SHP77 treated with DMSO at 0.1 percent for 48 hours (cell line): Measurements from ENCODE around the gene IQGAP2.

ENCODE experiments used
- DNase-seq: peaks from one replicate; lab custom pipeline; 2025; lab: John Stamatoyannopoulos, UW

The IQGAP2 gene

DNA sequence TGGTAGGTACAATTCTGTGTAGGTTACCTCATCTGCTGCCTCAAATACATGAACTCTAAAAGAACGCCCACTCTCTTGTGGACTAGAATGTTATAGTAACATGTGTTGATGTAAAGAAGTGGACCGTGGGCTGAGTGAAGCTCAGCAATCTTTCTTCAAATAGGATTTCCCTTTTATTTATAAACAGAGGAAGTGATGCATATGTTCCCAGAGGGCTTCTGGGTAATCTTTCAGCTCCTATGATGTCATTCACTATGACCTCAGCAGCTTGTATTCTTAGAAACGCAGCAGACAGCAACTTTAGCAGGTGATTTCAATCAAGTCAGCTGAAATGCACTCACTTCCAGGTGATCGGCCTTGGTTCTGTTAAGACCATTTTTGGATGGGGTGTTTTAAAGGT is 205.7 kb downstream of the IQGAP2 start:
- no peak for DNase-seq

DNA sequence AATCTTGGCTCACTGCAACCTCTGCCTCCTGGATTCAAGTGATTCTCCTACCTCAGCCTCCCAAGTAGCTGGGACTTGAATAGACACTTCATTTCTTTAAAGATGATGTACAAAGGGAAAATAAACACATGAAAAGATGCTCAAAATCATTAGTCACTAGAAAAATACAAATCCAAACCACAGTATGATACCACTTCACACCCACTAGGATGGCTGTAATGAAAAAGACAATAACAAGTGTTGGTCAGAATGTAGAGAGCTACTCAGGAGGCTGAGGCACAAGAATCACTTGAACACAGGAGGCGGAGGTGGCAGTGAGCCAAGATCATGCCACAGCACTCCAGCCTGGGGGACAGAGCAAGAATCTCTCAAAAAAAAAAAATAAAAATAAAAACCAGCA is 207.1 kb downstream of the IQGAP2 start:
- DNase-seq: no peak

DNA sequence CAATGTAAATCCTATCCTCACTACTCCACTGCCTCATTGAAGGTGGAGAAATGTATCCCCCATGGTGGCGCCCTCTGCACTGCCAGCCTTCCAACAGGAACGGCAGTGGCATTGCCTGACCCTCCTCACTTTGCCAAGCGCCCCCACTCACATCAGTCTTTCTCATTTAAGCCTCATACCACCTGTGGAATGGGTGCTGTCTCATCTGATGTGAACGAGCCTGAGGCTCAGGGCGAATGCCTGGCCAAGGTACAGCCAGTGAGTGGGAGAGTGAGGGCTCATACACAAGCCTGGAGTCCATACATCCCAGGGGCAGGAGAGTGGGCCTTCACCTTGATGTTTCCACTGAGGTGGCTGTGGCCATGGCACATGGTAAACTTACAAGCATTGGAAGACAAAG is 209.9 kb downstream of the IQGAP2 start:
- DNase-seq: no peak

DNA sequence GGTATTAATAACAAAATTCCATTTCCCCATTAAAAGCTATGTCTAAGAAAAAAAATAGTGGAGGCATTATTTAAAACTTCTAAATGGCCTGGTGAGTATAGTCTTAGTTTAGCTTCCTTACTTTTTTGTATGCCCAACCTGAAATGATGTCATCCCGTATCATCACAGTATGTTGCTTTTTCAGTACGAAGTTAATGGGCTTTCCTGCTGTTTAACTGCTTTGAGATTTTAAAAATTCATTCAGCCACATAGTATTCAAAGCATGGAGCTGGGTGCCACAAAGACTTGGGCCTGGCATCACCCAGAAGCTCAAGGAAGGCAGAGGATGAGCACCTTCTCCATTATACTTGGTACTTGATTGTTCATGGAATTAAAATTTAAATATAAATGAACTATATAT is 212.7 kb downstream of the IQGAP2 start:
- DNase-seq: no peak

DNA sequence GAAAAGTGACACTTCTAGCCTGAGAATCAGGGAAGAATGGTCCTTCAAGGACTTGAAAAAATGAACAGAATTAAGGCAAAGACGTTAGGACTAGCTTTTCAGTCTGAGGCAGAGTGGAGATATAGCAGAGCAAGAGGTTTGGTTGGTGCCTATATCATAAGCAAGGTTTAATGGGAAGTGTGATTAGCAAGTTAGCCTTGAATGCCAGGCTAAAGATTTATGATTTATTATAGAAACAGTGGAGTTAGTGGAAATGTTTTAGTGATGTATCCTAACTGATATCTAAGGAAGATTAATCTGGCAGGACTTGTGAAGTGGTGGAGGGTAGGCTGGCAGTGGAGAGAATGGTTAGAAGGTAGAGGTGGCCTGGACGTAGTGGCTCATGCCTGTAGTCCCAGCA is 213.1 kb downstream of the IQGAP2 start:
- DNase-seq: no peak

DNA sequence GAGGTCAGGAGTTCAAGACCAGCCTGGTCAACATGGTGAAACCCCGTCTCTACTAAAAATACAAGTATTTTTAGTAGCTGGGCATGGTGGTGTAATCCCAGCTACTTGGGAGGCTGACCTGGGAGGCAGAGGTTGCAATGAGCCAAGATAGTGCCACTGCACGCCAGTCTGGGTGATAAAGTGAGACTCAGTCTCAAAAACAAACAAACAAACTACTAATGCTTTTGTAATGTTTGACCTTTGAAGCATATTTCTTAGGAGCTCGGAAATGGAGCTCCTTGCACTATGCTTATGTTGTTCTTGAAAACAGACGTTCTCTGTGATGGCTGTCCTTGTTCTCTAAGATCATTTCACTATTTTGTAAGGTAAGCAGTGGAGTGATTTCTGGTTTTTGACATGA is 214.1 kb downstream of the IQGAP2 start:
- no peak for DNase-seq

DNA sequence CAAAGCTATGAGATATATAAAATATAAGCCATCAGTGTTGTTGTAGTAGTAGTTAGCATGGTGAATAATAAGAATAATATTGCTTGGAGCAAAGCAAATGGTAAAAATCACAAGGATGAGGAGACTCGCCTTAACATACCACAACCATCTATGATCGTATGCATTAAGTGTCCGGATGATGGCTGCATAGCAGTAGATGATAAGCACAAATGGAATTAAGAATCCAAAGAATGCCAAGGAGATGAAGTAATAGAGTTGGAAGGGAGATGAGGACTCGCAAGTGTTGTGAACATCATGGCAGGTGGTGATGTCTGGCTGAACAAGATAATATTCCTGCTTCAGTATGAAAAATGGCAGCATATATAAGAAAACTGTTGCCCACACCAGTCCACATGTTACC is 214.6 kb downstream of the IQGAP2 start:
- no peak for DNase-seq

DNA sequence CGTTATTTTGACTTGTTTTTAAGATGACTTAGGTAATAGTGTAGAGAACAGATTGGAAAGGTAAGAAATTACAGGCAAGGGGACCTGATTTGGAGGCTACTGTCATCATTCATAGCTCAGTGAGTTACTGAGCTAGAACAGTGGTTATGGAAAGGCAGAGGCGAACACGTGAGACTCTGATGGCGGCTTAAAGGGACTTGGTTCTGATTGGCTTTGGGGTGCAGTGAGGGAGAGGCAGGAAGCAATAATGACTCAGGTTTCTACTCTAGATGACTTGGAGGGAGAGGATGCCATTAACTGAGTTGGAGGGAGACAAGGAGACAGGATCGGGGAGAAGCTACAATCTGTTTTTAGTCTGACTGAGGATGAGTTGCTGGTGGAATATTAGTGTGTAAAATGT is 217.1 kb downstream of the IQGAP2 start:
- no peak for DNase-seq

DNA sequence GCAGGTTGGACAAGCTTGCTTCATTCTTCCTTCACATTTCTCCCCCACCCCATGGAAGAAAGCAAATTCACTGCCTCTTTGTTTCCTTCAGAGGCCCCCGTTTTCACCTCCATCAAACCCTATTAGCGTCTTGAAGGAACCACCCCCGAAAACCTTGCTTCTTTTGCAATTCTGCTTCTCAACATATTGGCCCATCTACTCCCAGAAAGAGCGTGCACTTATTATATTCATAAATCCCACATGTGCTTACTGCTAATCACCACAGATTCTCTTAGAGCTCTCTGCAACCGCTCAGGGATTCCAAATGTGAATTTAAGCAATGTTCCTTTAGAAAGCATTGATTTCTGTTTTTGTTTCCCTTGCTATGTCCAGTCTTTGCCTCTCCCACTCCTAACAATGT is 219.0 kb downstream of the IQGAP2 start:
- no peak for DNase-seq

DNA sequence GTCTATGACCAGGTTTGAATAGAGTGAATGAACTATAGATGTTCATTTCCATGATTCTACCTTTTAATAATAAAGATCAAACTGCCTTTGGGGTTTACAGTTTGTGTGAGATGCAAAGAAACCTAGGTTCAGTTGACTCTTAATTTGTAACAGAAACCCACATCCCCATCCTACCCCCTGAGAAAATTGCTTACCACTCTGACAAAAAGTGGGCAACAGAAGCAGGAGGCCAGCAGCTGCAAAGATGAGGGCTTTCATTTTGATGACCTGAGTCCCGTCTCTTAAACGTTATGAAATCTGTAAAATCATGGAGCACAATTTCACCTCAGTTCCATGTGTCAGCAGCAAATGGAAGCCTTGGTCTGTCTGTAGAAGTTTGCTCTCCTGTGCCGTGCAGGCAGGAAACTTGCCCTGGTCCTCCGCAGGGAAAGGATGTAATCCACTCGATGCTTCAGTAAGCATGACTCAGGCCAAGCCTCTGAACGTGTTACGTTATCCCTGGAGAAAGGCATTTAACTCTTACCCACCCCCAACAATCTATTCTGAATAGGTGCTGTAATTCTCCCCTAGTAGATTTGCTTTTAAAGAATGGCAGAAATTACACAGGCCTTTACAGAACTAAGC is 220.0 kb downstream of the IQGAP2 start, which contains the start of gene F2RL2:
Gene F2RL2, minus strand, starts transcription at position 431 of the 624 bp plus-strand sequence. Its CDS starts 173 bp downstream, at position 258.
- DNase-seq: no peak

DNA sequence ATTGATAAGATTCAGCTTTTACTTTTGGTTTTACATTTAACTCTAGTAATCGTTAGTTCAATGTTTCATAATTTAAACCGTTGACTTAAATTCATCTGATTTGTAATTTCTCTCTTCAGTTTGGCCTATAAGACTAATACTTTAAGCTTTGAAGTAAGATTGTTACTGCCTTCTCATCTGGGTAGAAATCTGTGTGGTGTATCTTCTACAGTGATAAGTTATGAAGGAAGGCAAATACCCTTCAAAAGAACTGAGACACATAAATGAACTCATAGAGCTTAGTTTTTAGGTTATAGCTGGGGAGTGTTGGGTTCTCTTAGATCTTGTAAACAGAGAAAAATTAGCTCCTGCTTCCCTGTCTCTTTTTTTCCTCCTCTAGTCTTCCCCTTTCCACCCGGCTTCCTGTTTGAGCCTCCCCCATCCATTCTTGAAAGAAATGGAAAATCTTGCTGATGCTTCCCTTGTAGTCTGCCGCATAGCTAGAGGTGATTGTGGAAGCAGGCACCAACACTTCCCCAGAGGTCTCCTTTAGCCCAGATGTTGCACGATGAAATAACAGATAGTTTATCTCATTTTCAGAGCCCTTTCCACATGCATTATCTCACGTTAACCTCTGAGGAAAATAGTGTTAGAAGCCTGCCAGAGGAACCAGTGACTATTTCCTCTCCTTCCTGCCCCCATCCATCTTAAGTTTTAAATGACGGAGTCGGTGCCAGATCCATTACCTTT is 222.2 kb downstream of the IQGAP2 start:
- no peak for DNase-seq

DNA sequence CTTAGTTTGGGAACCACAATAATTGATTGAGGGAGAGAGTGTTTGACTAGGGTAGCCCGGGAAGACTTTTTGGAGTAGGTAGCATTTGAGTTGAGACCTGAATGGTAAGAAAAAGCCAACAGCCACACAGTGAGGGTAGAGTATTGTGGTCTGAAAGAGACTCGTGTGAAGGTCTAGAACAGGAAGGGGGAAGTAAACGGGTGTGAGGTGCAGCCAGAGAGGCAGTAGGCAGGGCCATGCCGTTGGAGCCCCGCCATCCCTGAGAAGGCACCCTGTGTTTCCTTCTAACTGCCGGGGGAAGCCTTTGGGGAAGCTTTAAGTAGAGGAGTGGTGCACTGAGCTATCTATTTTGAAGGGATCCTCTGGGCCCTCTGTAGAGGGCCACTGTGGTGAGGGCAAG is 223.7 kb downstream of the IQGAP2 start:
- no peak for DNase-seq

DNA sequence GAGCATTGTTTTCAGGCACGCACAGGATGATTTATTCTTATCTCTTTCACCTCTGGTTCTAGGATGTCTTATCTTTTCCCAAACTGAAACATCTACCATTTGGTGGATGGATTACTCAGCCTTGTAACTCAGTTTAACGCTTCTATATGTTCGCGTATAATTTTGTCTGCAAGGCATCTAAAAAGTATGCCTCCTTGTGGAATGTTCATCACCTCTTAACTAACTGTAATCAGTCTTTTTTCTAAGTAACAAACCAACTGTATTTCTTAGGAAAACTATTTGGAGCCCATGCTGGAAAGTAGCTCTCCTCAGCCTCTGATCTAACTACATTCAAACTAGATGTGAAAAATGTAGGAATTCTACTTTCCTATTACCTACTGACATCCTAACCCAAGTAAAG is 231.6 kb downstream of the IQGAP2 start:
- no peak for DNase-seq

DNA sequence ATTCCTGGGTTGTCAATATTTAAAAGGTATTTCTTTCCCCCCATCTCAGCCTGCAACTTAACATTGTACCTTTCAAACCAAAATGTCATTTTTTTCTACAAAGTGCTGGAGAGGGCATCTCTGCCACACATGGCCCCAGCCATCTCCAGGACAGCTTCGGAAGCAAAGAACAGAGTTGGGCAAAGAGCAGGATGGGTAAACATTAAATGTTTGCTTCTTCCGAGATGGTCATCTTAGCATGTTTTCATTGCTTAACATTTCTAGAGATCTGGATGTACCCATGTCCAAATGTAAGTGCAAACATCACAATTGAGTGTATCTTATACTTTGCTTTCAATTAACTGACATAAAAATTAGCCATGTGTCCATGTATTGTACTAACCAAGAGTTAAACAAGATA is 234.4 kb downstream of the IQGAP2 start:
- no peak for DNase-seq

DNA sequence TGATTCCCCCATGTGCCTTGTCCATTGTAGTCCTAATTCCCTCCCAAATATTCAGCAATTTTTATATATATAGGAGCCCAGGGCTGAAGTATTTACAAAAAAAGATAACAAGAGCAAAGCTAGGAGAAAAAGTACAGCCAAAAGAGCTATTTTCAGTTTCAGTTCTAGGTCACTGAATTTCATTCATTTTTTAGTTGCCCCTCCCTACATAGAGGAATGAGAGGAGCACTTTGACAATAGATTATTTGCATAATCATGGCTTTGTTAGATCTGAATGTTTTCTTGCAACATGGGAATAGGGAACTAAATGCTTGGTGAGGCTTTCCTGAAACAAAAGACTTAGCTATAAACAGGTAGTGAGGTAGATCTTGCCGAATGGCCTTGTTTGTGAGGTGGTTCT is 235.4 kb downstream of the IQGAP2 start:
- DNase-seq: no peak

DNA sequence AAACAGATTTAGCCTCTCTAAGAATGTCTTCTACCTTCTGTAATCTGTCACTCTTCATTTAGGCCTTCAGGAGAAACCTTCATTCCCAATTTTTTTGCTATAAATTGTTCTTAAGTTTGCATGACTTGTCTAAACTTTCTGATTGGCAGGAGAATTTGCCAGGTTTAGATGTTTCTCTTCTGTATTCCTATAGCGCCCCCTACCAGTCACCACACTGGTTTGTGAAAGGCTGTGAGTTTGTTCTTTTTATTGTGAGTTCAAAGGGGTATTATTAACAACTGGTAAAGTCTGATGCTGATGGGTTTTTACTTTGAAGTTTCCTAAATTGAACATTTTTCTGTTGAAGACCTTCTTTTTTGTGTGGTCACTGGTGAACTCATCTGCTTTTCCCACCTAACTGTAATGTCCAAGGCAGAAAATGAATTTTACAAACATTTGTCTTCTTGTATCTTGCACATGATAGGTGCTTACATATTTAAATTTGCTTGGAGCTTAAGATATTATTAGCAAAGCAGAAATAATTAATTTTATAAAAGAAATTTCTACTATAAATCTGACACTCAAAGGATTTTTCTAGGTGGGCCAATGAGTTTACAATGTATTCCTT is 238.5 kb downstream of the IQGAP2 start:
- peak; percentile 6 for DNase-seq

DNA sequence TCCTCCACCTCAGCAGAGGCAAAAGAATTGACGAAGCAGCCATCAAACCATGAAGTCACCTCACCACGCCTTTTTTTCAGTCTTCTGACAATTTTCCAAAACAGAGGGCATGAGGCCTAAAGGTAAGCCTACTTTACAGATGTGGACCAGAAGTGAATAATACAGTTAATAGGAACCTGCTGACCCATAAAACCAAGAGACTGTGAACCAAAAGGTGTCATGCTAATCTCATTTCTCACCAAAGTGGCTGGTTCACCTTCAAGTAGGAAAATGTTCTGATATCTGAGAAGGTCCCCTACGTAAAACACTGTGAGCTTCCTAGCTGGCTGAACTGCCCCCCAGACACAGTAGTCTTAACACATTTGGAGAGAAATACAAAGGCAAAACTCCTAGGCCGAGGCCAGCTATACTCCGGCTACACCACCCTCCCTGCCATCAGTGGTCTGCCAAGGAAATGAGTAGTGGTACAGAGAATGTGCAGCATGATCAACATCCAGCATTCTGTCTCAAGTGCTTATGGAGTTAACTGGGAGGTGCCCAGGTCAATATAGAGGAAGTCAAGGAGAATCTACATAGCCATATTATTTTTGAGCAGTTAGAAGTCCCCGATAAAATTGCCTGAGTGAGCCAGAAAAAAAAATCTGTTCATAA is 239.4 kb downstream of the IQGAP2 start:
- DNase-seq: no peak

DNA sequence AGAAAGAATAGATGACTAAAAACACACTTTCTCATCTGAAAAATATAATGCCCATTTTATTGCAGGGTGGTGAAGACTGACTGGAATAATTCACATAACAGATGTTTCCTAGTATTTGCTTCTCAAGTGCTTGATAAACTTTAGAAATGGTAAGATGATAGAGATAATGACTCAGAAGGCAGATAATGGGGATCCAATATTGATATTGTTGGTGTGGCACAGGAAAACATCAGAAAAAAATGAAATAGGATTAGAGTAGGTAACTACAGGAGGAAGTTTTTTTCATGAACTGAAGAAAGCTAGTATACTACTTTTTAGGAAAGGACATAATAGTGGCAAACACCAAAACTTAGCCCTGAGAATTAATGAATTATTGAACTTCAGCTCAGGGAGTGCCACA is 240.3 kb downstream of the IQGAP2 start:
- DNase-seq: no peak

DNA sequence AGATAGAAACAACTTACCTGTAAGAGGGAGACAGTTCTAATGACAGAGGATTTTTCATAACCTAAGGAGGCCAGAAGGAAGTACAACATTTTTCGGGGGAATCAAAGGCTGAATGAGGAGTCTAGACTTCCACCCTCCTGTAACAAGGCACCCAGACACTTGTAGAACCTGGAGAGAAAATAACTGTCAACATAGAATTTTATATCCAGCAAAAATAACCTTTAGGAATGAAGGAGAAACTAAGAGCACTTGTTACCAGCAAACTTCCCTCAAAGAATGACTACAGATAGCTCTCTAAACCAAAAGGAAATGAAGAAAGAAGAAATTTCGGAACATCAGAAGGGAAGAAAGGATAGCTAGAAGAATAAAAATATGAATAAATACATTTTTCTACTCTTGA is 246.1 kb downstream of the IQGAP2 start:
- no peak for DNase-seq

DNA sequence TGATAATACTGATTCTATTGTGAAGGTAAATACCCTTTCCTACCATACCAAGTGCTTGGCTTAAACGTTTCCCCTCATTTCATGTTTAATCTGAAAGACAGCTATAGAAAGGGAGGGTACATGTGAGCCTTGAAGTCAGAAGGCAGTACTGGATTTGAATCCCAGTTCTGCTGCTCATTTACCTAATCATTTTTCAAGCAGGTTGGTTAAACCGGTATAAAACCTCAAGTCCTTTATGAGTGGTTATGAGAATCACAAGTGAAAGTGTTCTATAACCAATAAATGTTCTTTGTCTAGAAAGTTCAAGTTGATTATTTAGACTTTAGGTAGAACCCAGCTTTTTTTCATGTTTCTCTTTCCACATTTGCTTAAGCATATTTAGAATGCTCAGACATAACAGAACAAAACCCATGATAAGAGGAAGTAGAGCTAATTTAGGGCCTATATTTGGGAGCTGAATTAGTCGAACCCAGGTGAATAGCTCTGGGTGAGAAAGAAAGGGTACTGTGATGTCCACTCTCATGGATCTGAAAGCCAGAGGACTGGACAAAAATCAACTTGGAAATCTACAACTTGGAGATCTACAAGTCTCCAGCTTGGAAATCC is 249.8 kb downstream of the IQGAP2 start:
- DNase-seq: no peak

DNA sequence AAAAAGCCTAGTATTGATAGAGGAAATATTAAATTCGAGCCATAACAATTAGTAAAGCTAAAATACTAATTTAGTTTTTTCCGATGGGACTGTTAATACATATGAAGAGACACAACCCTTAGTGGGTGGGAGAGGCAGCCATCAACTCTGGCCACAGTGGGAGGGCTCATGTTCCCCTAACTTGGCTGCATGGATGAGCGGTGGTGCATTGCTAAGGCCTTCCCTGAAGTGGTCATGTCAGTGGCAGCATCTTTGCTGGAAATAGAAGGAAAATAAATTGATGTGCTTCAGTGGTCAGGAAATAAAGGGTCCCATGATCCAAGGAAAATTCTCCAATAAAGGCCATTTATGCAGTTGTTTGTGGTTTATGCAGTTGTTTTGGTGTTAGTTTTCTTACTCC is 254.0 kb downstream of the IQGAP2 start:
- DNase-seq: no peak

DNA sequence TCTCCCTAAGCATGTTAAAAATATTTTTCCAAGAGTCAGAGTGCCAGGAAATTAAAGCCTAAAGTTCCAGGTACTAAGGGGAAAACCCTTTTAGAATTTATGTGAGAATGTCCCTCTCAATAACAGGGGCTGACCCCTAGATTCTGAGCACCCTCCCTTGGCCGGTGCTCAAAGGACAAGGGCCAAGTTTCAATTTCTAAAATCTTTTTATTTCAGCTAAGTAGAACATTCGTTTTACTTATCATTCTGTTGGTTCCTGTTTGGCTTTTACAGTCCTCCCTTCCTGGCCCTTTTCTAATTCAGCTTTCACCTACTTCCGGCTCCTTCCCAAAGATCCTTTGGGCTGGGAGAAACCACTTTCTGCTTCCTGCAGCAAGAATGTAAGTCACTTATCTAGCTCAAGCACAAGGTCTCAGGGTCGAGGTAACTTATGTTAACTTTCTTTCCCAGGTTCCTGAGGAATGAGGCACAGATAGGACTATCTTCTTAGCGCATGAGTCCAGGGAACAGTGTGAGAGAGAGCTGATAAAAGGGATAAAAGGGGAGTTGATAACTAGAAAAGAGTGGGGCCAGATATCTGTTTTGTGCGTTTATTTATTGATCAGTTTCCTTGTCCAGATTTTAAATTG is 254.7 kb downstream of the IQGAP2 start:
- no peak for DNase-seq
